GOT3 (cell line): ENCODE data around the gene DUSP22.

Experiments
- DNase-seq: peaks from one replicate; lab custom pipeline; 2025; ENCODE audit warnings: mixed read lengths; lab: John Stamatoyannopoulos, UW

DUSP22 gene

GRCh38 chr6:352896-353470 is 60.7 kb downstream of the DUSP22 start:
- no peak for DNase-seq

GRCh38 chr6:353642-354614 is 61.6 kb downstream of the DUSP22 start:
- no peak for DNase-seq

- no peak for DNase-seq
Measured at GRCh38 chr6:354631-355280, 62.5 kb downstream of the DUSP22 start.

- DNase-seq, result no peak
Measured at GRCh38 chr6:355373-356208, 63.3 kb downstream of the DUSP22 start.

- DNase-seq, result no peak
Measured at GRCh38 chr6:356828-357251, 64.6 kb downstream of the DUSP22 start.

- DNase-seq, result no peak
Measured at GRCh38 chr6:357261-357790, 65.0 kb downstream of the DUSP22 start.

GRCh38 chr6:357791-358341 is 65.6 kb downstream of the DUSP22 start:
- DNase-seq, result no peak

GRCh38 chr6:358432-358831 is 66.1 kb downstream of the DUSP22 start:
- DNase-seq, result no peak

- DNase-seq, result no peak
Measured at GRCh38 chr6:358847-359246, 66.6 kb downstream of the DUSP22 start.

- DNase-seq, result no peak
Measured at GRCh38 chr6:359261-360035, 67.2 kb downstream of the DUSP22 start.

- DNase-seq, result no peak
Measured at GRCh38 chr6:360349-360748, 68.1 kb downstream of the DUSP22 start.

- DNase-seq, result no peak
Measured at GRCh38 chr6:360764-361373, 68.6 kb downstream of the DUSP22 start.

GRCh38 chr6:361411-362132 is 69.3 kb downstream of the DUSP22 start:
- no peak for DNase-seq

GRCh38 chr6:362231-362923 is 70.1 kb downstream of the DUSP22 start:
- no peak for DNase-seq

GRCh38 chr6:362924-363249 is 70.6 kb downstream of the DUSP22 start:
- DNase-seq, result no peak

- DNase-seq, result no peak
Measured at GRCh38 chr6:363291-363690, 71.0 kb downstream of the DUSP22 start.

- DNase-seq, result no peak
Measured at GRCh38 chr6:363909-364308, 71.6 kb downstream of the DUSP22 start.

GRCh38 chr6:364609-365540 is 72.6 kb downstream of the DUSP22 start:
- DNase-seq, result no peak
